ELF-1 (cell line): ENCODE measurements around the gene RASSF10.

ENCODE experiments used
- DNase-seq: peaks from one replicate; pipeline ENCODE4 v3.0.0-alpha.2; 2016; ENCODE audit warnings: low read depth, low spot score

RASSF10 gene

GRCh38 chr11:12994476-12994875 lies 14.6 kb upstream of the RASSF10 start:
- no peak for DNase-seq

- DNase-seq: no peak
Measured at GRCh38 chr11:12995188-12995587, 13.9 kb upstream of the RASSF10 start.

GRCh38 chr11:12995823-12996222 lies 13.3 kb upstream of the RASSF10 start:
- DNase-seq: no peak

- no peak for DNase-seq
Measured at GRCh38 chr11:12997168-12997567, 11.9 kb upstream of the RASSF10 start.

GRCh38 chr11:12998336-12998735 lies 10.8 kb upstream of the RASSF10 start:
- DNase-seq: no peak

GRCh38 chr11:12999597-12999996 lies 9.5 kb upstream of the RASSF10 start:
- DNase-seq: no peak

GRCh38 chr11:13000116-13000515 lies 9.0 kb upstream of the RASSF10 start:
- no peak for DNase-seq

- no peak for DNase-seq
Measured at GRCh38 chr11:13000721-13001120, 8.4 kb upstream of the RASSF10 start.

GRCh38 chr11:13003736-13004493 lies 5.2 kb upstream of the RASSF10 start:
- DNase-seq: no peak

- DNase-seq: no peak
Measured at GRCh38 chr11:13007182-13008060, 1.7 kb upstream of the RASSF10 start.

GRCh38 chr11:13008061-13008435 lies 1.1 kb upstream of the RASSF10 start:
- no peak for DNase-seq

GRCh38 chr11:13009476-13009920 lies 382 bp downstream of the RASSF10 start:
- no peak for DNase-seq

- peak; percentile 80 for DNase-seq
Measured at GRCh38 chr11:13009921-13010748, 1.0 kb downstream of the RASSF10 start.

GRCh38 chr11:13010749-13011465 lies 1.8 kb downstream of the RASSF10 start:
- no peak for DNase-seq

GRCh38 chr11:13011466-13012055 lies 2.4 kb downstream of the RASSF10 start:
- DNase-seq: no peak

- DNase-seq: peak; percentile 21
Measured at GRCh38 chr11:13012056-13012661, 3.0 kb downstream of the RASSF10 start.

- no peak for DNase-seq
Measured at GRCh38 chr11:13013054-13013488, 4.0 kb downstream of the RASSF10 start.

GRCh38 chr11:13015753-13016152 lies 6.6 kb downstream of the RASSF10 start:
- DNase-seq: no peak

GRCh38 chr11:13016415-13016814 lies 7.3 kb downstream of the RASSF10 start:
- no peak for DNase-seq

GRCh38 chr11:13019313-13019712 lies 10.2 kb downstream of the RASSF10 start:
- no peak for DNase-seq
